Measurements from ENCODE around the gene SLC7A8.

The SLC7A8 gene

GRCh38 chr14:23181453-23181852 lies 2.0 kb downstream of the SLC7A8 start:
- DNase-seq (ENCODE audit: low spot score): no peak
- TF ChIP-seq CTCF (IDR thresholded peaks at IDR 0.05; ENCODE audit: extremely low read depth, missing control alignments): no peak

DNA sequence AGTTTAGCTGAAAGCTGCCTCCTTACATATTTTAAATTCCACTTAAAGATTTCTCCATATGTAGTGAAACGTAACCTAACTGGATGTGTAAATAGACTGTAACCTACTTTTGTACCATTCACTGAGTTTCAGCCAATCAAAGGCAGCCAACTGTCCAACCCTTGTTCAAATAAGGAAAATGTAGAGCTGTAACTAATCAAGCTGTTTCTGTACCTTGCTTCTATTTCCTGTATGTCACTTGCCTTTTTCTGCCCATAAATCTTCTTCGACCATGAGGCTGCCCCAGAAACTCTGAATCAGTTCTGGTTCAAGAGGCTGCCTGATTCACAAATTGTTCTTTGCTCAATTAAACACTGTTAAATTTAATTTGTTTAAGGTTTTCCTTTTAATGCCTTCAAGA lies 6.3 kb downstream of the SLC7A8 start:
- TF ChIP-seq CTCF (IDR thresholded peaks at IDR 0.05; ENCODE audit: extremely low read depth, missing control alignments): no peak
- DNase-seq (ENCODE audit: low spot score): no peak

GRCh38 chr14:23175823-23176222 lies 7.6 kb downstream of the SLC7A8 start:
- DNase-seq (ENCODE audit: low spot score): no peak
- TF ChIP-seq CTCF (IDR thresholded peaks at IDR 0.05; ENCODE audit: extremely low read depth, missing control alignments): no peak

- TF ChIP-seq CTCF (IDR thresholded peaks at IDR 0.05; ENCODE audit: extremely low read depth, missing control alignments): no peak
- DNase-seq (ENCODE audit: low spot score): no peak
Measured at GRCh38 chr14:23174296-23175184, 8.9 kb downstream of the SLC7A8 start.

DNA sequence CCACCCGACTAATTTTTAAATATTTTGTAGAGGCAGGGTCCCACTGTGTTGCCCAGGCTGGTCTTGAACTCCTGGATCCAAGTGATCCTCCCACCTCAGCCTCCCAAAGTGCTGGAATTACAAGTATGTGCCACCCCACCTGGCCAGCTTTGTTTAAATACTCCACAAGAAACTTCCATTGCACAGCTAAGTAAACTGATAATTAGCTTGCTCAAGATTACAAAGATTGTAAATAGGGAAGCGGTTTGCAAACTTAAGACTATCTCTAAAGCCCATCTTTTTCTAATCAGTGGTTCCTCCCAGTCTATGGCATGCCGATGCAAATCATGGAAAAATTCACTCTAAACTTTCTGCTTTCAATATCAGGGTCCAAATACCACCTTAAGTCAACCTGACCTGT lies 9.7 kb downstream of the SLC7A8 start:
- no peak for TF ChIP-seq CTCF (IDR thresholded peaks at IDR 0.05; ENCODE audit: extremely low read depth, missing control alignments)
- no peak for DNase-seq (ENCODE audit: low spot score)

DNA sequence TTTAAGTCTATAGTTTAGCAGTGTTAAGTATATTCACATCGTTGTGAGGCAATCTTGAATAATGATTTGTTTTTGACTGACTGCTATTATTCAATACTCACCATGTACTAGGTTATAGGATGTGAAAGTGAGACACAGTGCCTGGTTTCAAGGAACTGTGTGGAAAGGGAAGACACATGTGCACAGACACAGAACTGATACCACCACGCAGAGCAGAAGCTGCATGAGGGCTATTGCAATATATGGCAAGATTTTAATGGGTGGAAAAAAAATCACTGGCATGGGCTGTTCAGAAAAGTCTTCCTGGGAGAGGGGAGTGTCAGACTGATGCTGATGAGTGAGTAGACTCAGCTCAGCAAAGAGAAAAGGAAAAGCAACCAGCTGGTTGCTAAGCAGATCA lies 10.4 kb downstream of the SLC7A8 start:
- DNase-seq (ENCODE audit: low spot score): no peak
- no peak for TF ChIP-seq CTCF (IDR thresholded peaks at IDR 0.05; ENCODE audit: extremely low read depth, missing control alignments)

DNA sequence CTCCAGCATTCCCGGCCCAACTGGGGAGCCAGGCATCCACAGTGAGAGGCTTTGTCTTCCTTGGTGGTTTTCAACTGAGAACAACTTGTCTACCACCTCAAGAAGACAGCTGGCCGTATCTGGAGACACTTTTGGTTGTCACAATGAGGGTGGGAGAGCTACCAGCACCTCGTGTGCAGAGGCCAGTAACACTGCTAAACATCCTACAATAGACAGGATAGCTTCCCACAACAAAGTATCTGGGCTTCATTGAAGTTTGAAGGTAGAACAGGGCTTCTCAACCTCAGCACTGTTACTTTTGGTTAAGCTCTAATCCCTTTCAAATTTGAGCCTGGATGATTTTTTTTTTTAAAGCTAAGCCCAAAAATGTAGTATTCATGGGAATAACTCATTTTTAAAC lies 10.9 kb downstream of the SLC7A8 start:
- TF ChIP-seq CTCF (IDR thresholded peaks at IDR 0.05; ENCODE audit: extremely low read depth, missing control alignments): no peak
- no peak for DNase-seq (ENCODE audit: low spot score)

Measured in GM20000 (cell line).